Ishikawa (cell line): ENCODE measurements around the gene HLCS.

Source experiments
- CEBPB ChIP-seq: IDR thresholded peaks from 2 replicates; pipeline ENCODE4 v1.6.1; 2012
- CREB1 ChIP-seq: IDR thresholded peaks from 2 replicates; pipeline ENCODE4 v1.6.1; 2012; ENCODE audit warnings: low read depth
- RAD21 ChIP-seq: IDR thresholded peaks from 2 replicates; pipeline ENCODE4 v1.6.1; 2012; ENCODE audit warnings: low read depth
- TAF1 ChIP-seq: IDR thresholded peaks from 2 replicates; pipeline ENCODE4 v1.6.1; 2012; ENCODE audit warnings: low read depth, mild to moderate bottlenecking
- USF1 ChIP-seq: IDR thresholded peaks from 2 replicates; pipeline ENCODE4 v1.6.1; 2012
- ZBTB7A ChIP-seq: IDR thresholded peaks from 2 replicates; pipeline ENCODE4 v1.6.1; 2012; ENCODE audit warnings: low read depth

- TF ChIP-seq TAF1: no peak
- no peak for TF ChIP-seq CREB1
- no peak for TF ChIP-seq ZBTB7A
- TF ChIP-seq RAD21: no peak
- no peak for TF ChIP-seq USF1
- no peak for TF ChIP-seq CEBPB
These were observed 119.3 kb downstream of the HLCS start for GRCh38 chr21:36847189-36847588.
